Sigmoid colon (tissue), 7 donors: ENCODE results near the gene PHF19. TPM values are rescaled to one million over a fixed set of nuclear protein-coding genes. Genes with fewer than 3 reads are reported as not detected.

Experiments used
- DNase-seq: peaks from one replicate; pipeline ENCODE4 v3.0.0-alpha.2; 2019
- H3K27ac ChIP-seq, 4 donors: fragments of 200-600 bp; sonication (generic); one replicate each; pipeline ENCODE4 v1.5.1; 2016 to 2019; ENCODE audit warnings: mild to moderate bottlenecking in 1 of 4
- H3K27me3 ChIP-seq, 3 donors: fragments of 200-600 bp; sonication (generic); one replicate each; pipeline ENCODE4 v1.5.1; 2019; ENCODE audit warnings: mild to moderate bottlenecking in 1 of 3
- H3K36me3 ChIP-seq, 4 donors: fragments of 200-600 bp; sonication (generic); one replicate each; pipeline ENCODE4 v1.5.1; 2016 to 2019
- H3K4me1 ChIP-seq, 4 donors: fragments of 200-600 bp; sonication (generic); one replicate each; pipeline ENCODE4 v1.5.1; 2017 to 2019
- H3K4me3 ChIP-seq, 4 donors: fragments of 200-600 bp; sonication (generic); one replicate each; pipeline ENCODE4 v1.5.1; 2017 to 2019; ENCODE audit warnings: mild to moderate bottlenecking in 2 of 4, moderate library complexity in 1 of 4
- H3K9me3 ChIP-seq, 4 donors: fragments of 200-600 bp in 3 of 4; sonication (generic) in 3 of 4; one replicate each; pipeline versions ENCODE4 v1.5.1 to v1.6.1; 2013 to 2019
- EP300 ChIP-seq, 4 donors: sonication (generic); formaldehyde crosslinking; IDR thresholded peaks; one replicate each; pipeline ENCODE4 v1.6.1; 2017; ENCODE audit warnings: antibody characterized with exemption in 4 of 4
- POLR2A ChIP-seq, 2 donors: fragments of 450-650 bp; IDR thresholded peaks; one replicate each; pipeline ENCODE4 v1.6.1; 2016; ENCODE audit warnings: antibody characterized with exemption in 2 of 2, mild to moderate bottlenecking in 2 of 2, moderate library complexity in 2 of 2
- POLR2AphosphoS5 ChIP-seq, 4 donors: sonication (generic); formaldehyde crosslinking; IDR thresholded peaks; one replicate each; pipeline ENCODE4 v1.6.1; 2017; ENCODE audit warnings: antibody characterized with exemption in 4 of 4
- WGBS, 2 donors: extraction: QIAGEN DNeasy Blood & Tissue Kit; methylation state at CpG; one replicate each; pipeline ENCODE4 v1.1.7; 2013; 5-methylcytosine and 5-hydroxymethylcytosine counted together
- intact Hi-C: fragments of 100-400 bp; cut with DNase I; formaldehyde crosslinking; loops from one replicate; pipeline ENCODE4 v1.15.1; 2023
- polyA plus RNA-seq, 3 donors: library from polyadenylated mRNA; stranded (reverse); fragments of 200-250 nt; gene quantifications; one replicate each; pipeline ENCODE4 v1.2.3, GENCODE V29; 2013
- total RNA-seq, 4 donors: library from RNA; depleted of rRNA; stranded (reverse); fragments of >200 nt; gene quantifications; one replicate each; pipeline ENCODE4 v1.1.0, GENCODE V29; 2016
- TF ChIP-seq, protein P1 (sequence below), 4 experiments: fragments of 450-650 bp in 3 of 4; fragments of 200-600 bp in 1 of 4; IDR thresholded peaks; one replicate each; pipeline ENCODE4 v1.5.1; 2016 to 2019; ENCODE audit warnings: antibody characterized with exemption in 4 of 4, mild to moderate bottlenecking in 3 of 4, moderate library complexity in 2 of 4
- donor health status: healthy with polysubstance abuse.
- donor health status: Bipolar disorder and iron deficiency.
- donor health status: healthy.

The PHF19 gene
- total and polyA plus RNA-seq, 7 donors: 10.2 to 38.2 (median 31.4) TPM

DNA sequence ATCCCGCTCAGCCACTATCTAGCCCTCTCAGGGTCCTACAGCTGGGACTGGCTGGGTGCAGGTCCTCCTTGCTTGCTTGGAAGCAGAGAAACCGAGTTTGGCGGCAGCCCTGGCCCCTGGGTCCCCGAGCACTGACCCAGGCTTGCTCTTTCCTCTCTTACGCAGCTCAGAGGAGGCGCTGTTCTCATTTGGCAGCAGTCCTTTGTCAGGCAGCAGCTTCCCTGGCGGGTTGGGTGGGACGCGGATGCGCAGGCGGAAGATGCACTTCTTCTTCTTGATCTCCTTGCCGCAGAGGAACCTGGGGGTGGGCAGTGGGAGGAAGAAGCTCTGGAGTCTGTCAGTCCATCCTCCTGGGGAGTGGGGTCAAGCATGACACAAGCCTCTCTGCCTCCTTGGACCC, 14.5 kb downstream of the PHF19 start:
- Histone ChIP-seq H3K4me3 (no peak overlapping the region), H3K4me1 (no peaks in the 10 kb centered on the region), H3K36me3 (peaks cover 19 to 88% (median 28%) of the 10 kb centered on the region in 4 donors), H3K9me3 (no peaks in the 10 kb centered on the region), H3K27ac (no peak overlapping the region), H3K27me3 (no peaks in the 10 kb centered on the region)
- intact Hi-C loops: no loop called here
- no peak for TF ChIP-seq POLR2AphosphoS5 (IDR thresholded peaks at IDR 0.05)
- no peak for TF ChIP-seq POLR2A (IDR thresholded peaks at IDR 0.05)
- no peak for TF ChIP-seq EP300 (IDR thresholded peaks at IDR 0.05)
- TF ChIP-seq, protein P1, sequence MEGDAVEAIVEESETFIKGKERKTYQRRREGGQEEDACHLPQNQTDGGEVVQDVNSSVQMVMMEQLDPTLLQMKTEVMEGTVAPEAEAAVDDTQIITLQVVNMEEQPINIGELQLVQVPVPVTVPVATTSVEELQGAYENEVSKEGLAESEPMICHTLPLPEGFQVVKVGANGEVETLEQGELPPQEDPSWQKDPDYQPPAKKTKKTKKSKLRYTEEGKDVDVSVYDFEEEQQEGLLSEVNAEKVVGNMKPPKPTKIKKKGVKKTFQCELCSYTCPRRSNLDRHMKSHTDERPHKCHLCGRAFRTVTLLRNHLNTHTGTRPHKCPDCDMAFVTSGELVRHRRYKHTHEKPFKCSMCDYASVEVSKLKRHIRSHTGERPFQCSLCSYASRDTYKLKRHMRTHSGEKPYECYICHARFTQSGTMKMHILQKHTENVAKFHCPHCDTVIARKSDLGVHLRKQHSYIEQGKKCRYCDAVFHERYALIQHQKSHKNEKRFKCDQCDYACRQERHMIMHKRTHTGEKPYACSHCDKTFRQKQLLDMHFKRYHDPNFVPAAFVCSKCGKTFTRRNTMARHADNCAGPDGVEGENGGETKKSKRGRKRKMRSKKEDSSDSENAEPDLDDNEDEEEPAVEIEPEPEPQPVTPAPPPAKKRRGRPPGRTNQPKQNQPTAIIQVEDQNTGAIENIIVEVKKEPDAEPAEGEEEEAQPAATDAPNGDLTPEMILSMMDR (IDR thresholded peaks at IDR 0.05): no peak
- 96 to 97% methylated on average over 12 of the region's 12 CpGs for WGBS, 2 donors
- DNase-seq: no peak

DNA sequence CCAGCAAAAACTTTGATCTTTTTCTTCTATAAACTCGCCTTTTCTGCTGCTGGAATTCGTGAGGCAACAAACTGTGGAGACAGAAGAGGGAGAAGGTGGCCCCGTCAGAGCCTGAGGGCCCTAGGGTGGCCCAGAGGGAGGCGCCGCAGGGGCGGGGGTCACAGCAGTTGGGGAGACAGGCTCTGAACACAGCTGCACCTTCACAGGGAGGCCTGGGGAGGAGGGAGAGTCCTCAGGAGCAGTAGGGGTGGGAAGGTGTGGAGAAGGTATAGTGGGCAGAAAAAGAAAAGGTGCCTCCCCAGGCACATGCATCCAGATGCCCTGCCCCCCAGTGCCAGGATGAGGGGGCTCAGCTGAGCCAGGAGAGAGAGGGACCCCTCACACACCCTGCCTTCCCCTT, 15.1 kb downstream of the PHF19 start:
- H3K36me3 ChIP-seq: peaks cover 19 to 91% (median 30%) of the 10 kb centered on the region in 4 donors
- intact Hi-C loops: no loop called here
- TF ChIP-seq, protein P1 (IDR thresholded peaks at IDR 0.05): no peak
- TF ChIP-seq POLR2A (IDR thresholded peaks at IDR 0.05) (no peak), EP300 (IDR thresholded peaks at IDR 0.05) (no peak), POLR2AphosphoS5 (IDR thresholded peaks at IDR 0.05) (no peak)

DNA sequence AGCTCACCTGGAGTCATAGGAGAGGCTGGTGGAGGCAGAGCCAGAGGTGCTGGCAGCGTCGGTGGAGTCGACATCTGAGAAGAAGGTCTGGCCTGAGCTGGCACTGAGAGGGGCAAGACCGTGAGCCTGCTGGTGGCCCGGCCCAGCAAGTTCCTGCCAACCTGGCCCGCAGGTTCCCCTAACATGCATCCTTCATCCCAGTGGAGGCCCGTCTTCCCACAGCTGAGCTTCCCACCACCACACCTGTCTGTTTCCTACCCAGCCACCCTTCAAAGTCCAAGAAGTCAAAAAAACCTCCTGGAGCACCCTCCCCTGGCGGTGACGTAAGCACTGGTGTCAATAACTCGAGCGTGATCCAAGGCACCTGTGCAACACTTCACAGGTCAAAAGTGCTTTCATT, 16.9 kb downstream of the PHF19 start:
- intact Hi-C loops: no loop called here
- H3K9me3 ChIP-seq: no peaks in the 10 kb centered on the region
- peaks cover 19 to 74% (median 31%) of the 10 kb centered on the region in 4 donors for H3K36me3 ChIP-seq
- 95% methylated on average over 11 of the region's 11 CpGs for WGBS, 2 donors
- no peaks in the 10 kb centered on the region for H3K4me1 ChIP-seq
- H3K27ac ChIP-seq: no peak overlapping the region
- DNase-seq: no peak
- H3K27me3 ChIP-seq: no peaks in the 10 kb centered on the region
- TF ChIP-seq POLR2AphosphoS5 (IDR thresholded peaks at IDR 0.05) (no peak), EP300 (IDR thresholded peaks at IDR 0.05) (no peak), POLR2A (IDR thresholded peaks at IDR 0.05) (no peak)
- TF ChIP-seq, protein P1 (IDR thresholded peaks at IDR 0.05): no peak
- no peak overlapping the region for H3K4me3 ChIP-seq

More for the DNA sequence above, 15.1 kb downstream of the PHF19 start:
- no peak for DNase-seq
- Histone ChIP-seq H3K27ac (no peak overlapping the region), H3K4me1 (no peaks in the 10 kb centered on the region), H3K9me3 (no peaks in the 10 kb centered on the region), H3K27me3 (no peaks in the 10 kb centered on the region), H3K4me3 (no peak overlapping the region)
- WGBS, 2 donors: 95 to 96% methylated on average over 6 of the region's 6 CpGs

DNA sequence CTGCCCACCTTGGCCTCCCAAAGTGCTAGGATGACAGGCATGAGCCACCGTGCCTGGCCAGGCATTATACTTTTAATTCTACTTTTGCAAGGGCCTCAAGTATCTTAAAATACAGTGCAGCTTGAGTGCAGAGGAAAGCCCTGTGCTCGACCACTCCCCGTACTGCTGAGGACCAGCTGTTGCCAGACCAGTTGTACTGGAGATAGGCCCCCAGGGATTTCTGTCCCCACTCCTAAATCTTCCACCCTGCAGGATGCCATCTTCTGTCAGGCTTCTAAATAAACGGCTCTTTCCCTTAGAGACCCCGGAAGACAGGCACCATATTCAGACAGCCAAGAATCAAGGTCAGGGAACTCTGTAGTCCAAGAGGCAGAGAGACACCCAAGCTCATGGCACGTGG, 17.6 kb downstream of the PHF19 start:
- Histone ChIP-seq H3K4me1 (no peaks in the 10 kb centered on the region), H3K36me3 (peaks cover 19 to 72% (median 31%) of the 10 kb centered on the region in 4 donors), H3K9me3 (no peaks in the 10 kb centered on the region), H3K4me3 (no peak overlapping the region), H3K27ac (no peak overlapping the region), H3K27me3 (no peaks in the 10 kb centered on the region)
- 89% methylated on average over 6 of the region's 6 CpGs for WGBS, 2 donors
- TF ChIP-seq POLR2A (IDR thresholded peaks at IDR 0.05): no peak
- no peak for TF ChIP-seq EP300 (IDR thresholded peaks at IDR 0.05)
- TF ChIP-seq, protein P1 (IDR thresholded peaks at IDR 0.05): no peak
- no peak for TF ChIP-seq POLR2AphosphoS5 (IDR thresholded peaks at IDR 0.05)
- intact Hi-C loops: no loop called here
- no peak for DNase-seq

DNA sequence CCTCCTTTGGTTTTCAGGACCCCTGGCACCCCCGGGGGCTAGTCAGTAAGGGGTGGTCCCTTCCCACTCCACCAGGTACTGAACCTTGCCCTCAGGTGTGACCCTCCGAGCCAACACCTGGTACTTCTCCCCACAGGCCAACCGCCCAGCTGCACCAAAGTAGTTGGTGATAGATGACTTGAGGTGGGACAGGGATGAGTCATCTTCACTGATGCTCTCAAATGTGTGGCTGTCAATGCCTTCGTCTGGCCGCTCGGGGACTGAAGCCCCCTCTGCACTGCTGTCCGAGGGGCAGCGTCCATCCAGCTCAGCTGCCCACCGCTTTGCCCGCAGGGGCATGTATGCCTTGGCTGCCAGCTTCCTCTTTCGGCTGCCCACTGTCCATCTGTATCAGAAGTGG, 19.1 kb downstream of the PHF19 start:
- Histone ChIP-seq H3K36me3 (peaks cover 19 to 66% (median 29%) of the 10 kb centered on the region in 4 donors), H3K9me3 (no peaks in the 10 kb centered on the region), H3K27me3 (no peaks in the 10 kb centered on the region), H3K27ac (no peak overlapping the region), H3K4me1 (no peaks in the 10 kb centered on the region), H3K4me3 (no peak overlapping the region)
- no peak for TF ChIP-seq EP300 (IDR thresholded peaks at IDR 0.05)
- intact Hi-C loops: no loop called here
- DNase-seq: no peak
- 74 to 85% methylated on average over 11 of the region's 11 CpGs for WGBS, 2 donors
